Activated CD4-positive, alpha-beta T cell treated with anti-CD3 and anti-CD28 coated beads, Interleukin-2, Interleukin-4, amounts not matched to agents 100 ng/mL and 50 ng/mL, durations not matched to agents 16 hours and 8 hours (primary cell): ENCODE results near the gene EIF3L.
"Not testable (repeated sequence)": the region's sequence is repeated elsewhere in the genome, so short reads cannot be mapped to it uniquely, and the experiment has no call there.

Source experiments
- DNase-seq: peaks from one replicate; pipeline ENCODE4 v3.0.0-alpha.2; 2020; ENCODE audit warnings: low spot score

EIF3L gene

DNA sequence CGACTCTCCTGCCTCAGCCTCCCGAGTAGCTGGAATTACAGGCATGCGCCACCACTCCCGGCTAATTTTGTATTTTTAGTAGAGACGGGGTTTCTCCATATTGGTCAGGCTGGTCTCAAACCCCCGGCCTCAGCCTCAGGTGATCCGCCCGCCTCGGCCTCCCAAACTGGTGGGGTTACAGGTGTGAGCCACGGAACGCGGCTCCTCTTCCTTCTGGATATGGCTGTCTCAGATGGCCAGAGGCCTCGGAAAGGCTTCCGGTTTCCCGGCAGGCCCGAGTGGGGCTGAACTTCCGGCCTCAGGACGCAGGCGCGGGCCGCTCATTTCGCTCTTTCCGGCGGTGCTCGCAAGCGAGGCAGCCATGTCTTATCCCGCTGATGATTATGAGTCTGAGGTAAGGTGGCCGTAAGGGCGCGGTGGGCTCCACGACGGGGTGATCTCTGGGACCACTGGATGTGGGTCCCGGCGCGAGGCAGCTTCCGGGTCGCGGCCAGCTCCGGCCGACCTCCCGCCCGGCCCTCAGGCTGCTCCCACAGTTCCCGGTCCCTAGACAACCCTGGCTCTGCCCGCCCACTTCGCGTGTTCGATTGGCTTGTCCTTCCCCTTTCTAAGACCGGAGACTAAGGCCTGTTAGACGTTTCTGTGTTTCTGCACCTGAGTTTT is at the start of gene EIF3L:
EIF3L (plus strand) TSS at position 331 of the 663 bp plus-strand sequence; CDS start at position 362, 31 bp downstream.
- peak; percentile 93 for DNase-seq

DNA sequence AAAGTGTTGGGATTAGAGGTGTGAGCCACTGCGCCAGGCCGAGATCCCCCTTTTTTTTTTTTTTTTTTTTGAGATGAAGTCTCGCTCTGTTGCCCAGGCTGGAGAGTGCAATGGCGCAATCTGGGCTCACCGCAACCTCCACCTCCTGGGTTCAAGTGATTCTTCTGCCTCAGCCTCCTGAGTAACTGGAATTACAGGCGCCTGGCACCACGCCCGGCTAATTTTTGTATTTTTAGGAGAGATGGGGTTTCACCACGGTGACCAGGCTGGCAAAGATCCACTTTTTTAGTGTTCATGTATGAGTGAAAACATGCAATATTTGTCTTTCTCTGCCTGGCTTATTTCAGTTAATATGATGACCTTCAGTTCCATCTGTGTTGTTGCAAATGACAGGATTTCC is 49.2 kb upstream of the EIF3L start:
- DNase-seq, result not testable (repeated sequence)

GRCh38 chr22:37801946-37802309 is 47.3 kb upstream of the EIF3L start:
- DNase-seq, result no peak

- no peak for DNase-seq
Observed at GRCh38 chr22:37802310-37803194, 46.7 kb upstream of the EIF3L start.

DNA sequence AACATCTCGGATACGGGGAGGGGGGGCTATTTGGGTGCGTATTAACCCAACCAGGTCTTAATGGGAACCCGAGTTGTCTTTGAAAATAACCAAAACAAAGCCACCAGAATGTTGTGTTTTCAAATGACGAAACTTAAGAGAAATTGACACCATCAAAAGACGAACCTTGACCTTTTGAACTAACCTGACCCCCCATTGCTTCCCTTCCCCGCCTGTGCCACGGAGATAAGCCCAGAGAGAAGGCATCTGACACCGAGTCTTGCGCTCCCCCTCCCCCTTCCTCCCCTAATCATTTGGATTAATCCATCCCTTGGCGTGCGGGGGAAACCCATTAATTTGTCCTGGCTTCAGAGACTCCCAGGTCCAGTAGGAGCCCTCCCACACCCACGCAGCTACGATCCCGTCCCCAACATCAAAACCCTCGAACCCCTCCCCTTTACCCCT is 46.0 kb upstream of the EIF3L start:
- DNase-seq, result no peak

DNA sequence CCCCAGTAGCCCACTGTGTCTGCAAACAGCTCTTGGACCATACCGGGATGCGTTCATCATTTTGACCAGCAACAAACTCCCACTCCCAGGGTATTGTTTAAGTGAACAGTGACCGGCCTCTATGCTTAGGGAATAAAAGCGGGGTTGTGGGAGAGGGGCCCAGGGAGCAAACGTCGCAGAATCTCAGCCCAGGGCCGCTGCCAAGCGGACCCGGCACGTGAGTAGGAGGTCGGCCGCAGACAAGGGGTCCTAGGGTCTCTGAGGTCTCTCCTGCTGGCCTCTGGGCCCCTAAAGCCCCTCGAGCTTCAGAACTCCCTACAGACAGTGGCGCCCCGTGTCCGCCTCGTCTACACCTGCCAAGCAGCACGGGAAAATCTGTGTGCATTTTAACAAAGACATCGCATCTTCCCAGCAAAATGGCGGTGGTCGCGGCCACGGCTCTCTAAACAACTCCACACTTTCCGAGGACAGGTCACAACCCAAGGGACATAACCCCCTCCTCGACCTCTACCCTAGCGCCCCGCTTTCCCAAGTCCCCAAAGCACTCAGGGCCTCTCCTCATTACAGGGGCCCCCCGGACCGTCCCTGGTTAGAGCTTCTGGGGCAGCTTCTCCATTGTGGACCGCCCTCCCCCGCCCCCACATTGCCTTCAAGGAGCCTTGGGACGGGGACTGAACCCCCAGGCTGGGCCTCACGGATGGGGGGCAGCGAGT is 45.4 kb upstream of the EIF3L start:
- DNase-seq, result no peak

- DNase-seq, result no peak
Observed at GRCh38 chr22:37804352-37804880, 44.8 kb upstream of the EIF3L start.

- DNase-seq, result peak; percentile 71
Observed at GRCh38 chr22:37804881-37805809, 44.1 kb upstream of the EIF3L start.

DNA sequence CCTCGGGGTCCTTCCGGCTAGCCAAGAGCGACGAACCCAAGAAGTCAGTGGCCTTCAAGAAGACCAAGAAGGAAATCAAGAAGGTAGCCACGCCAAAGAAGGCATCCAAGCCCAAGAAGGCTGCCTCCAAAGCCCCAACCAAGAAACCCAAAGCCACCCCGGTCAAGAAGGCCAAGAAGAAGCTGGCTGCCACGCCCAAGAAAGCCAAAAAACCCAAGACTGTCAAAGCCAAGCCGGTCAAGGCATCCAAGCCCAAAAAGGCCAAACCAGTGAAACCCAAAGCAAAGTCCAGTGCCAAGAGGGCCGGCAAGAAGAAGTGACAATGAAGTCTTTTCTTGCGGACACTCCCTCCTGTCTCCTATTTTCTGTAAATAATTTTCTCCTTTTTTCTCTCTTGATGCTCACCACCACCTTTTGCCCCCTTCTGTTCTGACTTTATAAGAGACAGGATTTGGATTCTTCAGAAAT is 43.4 kb upstream of the EIF3L start:
- DNase-seq, result no peak

DNA sequence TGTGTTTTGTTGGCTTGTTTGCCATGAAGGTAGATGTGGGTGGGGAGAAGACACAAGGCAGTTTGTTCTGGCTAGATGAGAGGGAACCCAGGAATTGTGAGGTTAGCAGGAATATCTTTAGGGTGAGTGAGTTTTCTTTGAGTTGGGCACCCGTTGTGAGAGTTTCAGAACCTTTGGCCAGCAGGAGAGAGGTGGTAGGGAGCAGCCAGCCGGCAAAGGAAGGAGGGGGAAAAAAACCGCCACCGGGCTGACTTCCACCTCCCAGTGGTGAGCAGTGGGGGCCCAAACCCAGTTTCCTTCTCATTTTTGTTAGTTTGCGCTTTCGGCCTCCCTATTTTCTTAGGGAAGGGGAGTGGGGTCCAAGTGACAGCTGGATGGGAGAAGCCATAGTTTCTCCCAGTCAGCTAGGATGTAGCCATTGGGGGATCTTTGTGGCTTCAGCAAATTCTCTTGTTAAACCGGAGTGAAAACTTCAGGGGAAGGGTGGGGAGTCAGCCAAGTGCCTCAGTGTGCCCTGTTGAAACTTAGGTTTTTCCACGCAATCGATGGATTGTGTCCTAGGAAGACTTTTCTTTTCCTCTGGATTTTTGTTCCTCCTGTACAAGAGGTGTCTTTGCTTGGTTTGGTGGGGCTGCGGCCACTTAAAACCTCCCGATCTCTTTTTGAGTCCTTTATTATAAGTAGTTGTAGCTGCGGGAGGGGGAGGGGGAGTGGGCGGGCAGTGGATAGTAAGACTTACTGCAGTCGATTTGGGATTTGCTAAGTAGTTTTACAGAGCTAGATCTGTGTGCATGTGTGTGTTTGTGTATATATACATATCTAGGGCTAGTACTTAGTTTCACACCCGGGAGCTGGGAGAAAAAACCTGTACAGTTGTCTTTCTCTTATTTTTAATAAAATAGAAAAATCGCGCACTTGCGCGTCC is 42.5 kb upstream of the EIF3L start:
- DNase-seq, result no peak

GRCh38 chr22:37807410-37808293 is 41.6 kb upstream of the EIF3L start, which contains the start of gene GCAT:
TSS of gene GCAT (plus strand) at chr22:37807934. CDS start at chr22:37807968, 34 bp downstream.
- peak; percentile 96 for DNase-seq

- no peak for DNase-seq
Observed at GRCh38 chr22:37808294-37808657, 40.9 kb upstream of the EIF3L start.

- DNase-seq, result no peak
Observed at GRCh38 chr22:37809672-37810333, 39.4 kb upstream of the EIF3L start.

GRCh38 chr22:37811867-37812266 is 37.4 kb upstream of the EIF3L start:
- DNase-seq, result no peak

DNA sequence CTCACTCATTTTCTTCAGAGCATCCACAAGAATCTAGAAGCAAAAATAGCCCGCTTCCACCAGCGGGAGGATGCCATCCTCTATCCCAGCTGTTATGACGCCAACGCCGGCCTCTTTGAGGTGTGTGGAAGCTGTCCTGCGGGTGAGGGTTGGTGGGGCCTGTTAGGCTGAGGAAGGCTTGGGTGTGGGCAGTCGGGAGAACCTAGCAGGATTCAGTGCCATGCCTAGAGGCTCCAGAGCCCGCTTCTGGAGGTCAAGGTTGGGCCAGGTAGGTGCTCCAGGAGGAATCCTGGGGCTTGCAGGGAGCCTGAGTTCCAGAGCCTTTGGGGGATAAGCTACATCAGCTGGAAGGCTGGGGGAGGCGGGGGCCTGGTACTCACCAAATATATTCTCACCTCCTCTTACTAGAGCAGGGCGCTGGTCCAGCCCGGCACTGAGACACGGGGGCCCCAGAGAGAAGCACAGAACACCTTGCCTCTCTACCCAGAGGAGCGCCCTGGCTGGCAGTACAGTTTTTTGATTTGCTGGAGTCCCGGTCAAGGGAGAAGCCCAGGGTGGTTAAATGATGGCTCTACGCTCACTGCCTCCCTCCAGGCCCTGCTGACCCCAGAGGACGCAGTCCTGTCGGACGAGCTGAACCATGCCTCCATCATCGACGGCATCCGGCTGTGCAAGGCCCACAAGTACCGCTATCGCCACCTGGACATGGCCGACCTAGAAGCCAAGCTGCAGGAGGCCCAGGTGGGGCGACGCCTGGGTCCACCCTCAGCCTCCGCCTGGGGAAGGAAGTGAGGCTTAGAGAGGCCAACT is 36.1 kb upstream of the EIF3L start:
- no peak for DNase-seq

- no peak for DNase-seq
Observed at GRCh38 chr22:37815593-37815992, 33.6 kb upstream of the EIF3L start.

DNA sequence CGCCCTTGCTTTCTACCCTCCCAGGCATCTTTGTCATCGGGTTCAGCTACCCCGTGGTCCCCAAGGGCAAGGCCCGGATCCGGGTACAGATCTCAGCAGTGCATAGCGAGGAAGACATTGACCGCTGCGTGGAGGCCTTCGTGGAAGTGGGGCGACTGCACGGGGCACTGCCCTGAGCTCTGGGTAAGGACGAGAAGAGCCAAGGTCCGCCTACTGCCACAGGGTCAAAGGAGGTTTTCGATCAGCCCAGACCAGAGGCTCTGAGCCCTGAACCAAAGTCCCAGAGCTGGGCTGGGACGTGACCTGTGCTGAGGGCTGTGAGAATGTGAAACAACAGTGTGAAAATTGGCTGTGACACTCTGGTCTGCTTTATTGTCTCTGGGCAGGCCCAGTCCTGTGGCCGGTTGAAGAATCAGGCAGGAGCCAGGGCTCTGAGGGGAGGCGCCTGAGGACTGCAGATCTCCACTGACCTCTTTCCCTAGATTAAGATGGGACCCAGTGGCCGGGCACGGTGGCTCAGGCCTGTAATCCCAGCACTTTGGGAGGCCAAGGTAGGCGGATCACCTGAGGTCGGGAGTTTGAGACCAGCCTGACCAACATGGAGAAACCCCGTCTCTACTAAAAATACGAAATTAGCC is 32.6 kb upstream of the EIF3L start:
- DNase-seq, result no peak
